ENCODE data around the gene ITGB8.

Gene ITGB8

DNA sequence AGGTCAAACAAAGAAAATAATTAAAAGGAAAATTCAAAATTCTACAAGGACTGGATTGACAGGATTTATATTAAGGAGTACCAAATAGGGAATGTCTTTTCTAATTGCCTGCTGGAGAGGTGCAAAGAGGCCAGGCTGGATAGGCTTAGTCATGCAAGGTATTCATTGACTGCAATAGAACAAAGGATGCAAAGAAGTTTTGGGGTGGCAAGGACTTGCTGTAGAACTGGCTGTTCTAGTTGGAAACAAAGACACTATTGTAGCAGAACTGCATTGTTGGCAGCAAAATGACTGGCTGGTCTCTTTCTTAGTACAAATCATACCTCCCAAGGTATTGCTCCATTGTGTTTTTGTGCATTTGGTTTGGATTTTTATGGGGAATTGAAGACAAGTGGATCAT lies 10.1 kb downstream of the ITGB8 start:
- DNase-seq (ENCODE audit: low read depth), result no peak

DNA sequence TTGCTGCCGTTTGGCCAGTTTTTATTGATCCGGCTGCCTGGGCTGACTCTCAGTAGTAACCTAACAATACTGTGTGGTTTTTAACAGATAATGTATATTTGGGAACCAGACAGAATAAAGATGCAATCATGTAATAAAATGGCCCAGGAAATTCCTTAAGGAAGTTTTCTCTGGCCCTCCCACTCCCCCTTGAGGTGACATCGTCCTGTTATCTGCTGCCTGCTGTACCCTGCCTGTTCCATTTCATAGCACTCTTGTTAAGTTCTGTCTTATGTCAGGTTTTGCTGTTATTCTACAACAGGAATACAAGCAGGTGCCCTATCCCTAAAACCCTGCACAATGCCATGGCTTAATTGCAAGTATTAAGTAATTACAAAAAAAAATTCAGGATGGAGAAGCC lies 12.5 kb downstream of the ITGB8 start:
- no peak for DNase-seq (ENCODE audit: low read depth)

DNA sequence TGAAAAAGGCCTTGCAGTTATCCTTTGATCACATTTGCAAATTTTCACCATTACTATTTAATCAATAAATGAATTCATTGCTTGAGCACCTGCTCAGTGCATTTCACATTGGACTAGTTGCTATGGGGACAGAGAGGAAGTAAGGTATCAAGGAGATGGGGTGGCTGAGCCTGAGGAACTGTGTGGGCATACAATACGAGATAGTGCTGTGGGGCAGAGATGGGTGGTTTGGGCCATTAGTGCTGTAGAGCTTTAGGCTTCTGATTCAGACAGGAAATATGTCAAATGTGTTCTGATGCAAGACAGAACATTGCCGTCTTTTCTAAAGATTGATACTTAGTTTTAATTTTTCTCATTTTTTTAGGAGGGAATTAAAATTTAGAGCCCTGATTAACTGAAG lies 13.2 kb downstream of the ITGB8 start:
- DNase-seq (ENCODE audit: low read depth), result no peak

DNA sequence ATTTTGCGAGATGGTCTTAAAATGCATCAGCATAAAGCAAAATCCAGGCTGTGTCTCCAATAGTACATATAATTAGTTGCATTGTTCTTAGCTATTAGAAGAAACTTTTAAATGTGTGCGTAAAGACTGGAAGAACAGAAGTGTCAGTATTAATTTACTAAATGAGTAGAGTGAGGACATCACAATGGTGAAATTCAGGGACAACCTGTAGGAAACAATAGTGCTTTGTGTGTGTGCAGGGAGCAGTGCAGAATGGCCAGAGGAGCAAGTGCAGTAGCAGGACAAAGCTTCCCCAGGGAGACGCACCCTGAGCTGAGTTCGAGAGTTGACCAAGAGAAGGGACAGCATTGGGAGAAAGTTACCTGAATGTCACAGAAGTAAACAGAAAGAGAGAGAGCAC lies 13.7 kb downstream of the ITGB8 start:
- no peak for DNase-seq (ENCODE audit: low read depth)

DNA sequence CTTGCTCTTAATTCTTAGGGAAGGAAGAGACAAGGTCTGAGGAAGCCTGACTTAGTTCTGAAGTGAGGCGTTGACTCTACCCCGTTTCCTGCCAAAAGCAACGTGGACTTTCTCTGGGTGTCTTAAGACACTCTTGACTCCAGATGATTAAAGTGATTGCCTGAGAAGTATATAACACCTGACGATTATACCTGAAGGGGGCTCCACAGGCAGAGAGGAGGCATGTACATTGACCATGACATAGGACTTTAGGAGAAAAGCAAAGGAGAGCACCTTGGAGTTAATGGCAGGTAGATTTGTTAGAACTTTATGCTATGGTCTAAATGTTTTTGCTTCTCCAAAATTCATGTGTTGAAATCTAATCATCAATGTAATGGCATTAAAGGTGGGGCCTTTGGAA lies 15.9 kb downstream of the ITGB8 start:
- DNase-seq (ENCODE audit: low read depth), result no peak

DNA sequence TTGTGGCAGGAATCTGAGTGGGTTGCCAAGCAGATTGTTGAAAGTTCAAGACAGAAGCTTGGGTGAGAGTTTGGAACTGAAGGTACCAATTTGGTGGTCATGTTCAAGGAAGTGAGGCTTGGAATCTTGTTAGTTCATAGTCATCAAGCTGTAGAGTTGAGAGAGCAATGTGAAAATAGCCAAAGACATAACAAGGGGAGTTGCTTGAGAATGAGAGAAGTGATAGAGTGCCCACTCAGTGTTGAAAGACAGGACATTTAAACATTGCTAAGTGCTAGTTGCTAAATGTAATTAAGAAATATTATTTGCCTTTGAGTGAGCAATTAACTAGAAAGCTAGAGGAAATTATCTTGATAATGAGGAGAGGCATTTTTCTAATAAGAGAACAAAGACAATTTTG lies 17.0 kb downstream of the ITGB8 start:
- DNase-seq (ENCODE audit: low read depth), result no peak

DNA sequence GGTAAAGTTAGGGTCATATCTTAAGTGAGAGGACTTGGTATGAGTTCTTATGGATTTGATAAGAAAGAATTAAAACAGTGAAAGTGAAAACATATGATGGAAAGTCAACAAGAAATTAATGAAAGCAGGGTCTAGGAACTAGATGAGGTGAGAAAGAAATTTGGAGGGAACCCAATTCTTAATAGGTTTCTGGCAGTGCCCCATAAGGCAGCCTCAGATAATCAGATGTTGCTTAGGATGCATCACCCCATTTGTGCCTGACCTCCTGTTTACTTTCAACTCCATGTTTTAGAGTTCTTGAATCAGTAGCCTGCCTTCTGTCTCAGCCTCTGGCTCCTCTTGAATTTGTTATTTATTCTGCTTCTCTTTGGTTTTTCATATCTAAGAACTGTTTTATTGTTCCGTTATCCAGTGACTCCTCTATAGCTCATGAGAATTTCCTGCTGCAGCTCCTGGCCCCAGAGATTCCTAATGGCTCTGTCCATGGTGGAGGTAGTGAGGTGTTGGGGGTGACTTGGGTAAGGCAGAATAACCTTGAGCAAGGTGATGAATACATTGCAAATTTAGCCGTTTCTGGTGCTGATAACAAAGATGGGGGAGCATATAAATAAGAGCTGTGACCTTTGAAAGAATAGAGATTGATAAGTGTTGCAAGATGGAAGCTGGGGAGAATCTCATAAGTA lies 17.6 kb downstream of the ITGB8 start:
- DNase-seq (ENCODE audit: low read depth), result no peak

DNA sequence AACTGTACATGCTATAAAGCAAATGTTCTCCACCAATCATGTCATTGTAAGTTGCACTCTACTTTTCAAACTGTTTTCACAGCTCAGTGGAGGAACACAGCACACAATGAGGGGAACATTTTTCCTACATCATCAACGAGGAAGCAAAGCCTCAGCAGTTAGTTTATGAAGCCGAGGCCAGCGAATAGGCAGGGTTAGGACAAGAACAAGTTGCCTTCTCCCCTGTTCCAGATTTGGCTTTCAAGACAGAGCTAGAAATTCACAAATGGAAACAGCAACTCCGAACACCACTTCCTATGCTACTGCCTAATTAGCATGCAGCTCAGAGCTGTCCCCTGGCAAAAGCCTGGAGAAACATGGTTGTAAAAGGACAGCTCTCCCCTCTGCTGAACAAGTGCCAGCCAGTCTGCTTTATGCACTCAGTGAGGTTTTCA lies 19.8 kb downstream of the ITGB8 start:
- no peak for DNase-seq (ENCODE audit: low read depth)

DNA sequence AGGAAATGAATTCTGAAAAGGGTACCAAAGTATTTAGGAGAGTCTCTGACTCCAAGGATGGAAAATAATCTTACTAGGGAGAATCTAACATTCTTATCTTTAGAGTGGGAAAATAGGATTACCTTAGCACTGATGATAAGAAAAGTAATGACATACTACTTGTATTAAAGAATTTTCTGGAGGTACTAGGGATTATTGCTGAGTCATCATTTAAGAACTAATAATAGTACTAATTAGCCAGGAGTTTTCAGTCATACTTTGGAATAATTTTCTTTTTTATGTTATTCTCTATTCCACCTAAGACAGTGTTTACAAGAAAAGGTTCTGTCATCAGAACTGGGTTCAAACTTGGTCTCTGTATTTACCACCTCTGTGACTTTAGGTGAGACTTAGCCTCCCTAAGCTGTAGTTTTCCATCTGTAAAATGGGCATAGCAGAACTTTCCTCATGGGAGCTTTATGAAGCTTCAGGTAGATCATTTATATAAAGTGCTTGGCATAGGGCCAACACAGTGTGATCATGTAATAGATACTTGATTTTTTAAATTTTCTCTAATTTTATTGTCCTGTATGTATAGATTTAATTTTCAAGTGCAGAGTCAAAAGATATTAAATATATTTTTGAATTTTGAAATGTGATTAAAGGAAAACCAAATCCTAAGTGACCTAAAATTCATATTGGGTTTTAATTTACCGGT lies 20.4 kb downstream of the ITGB8 start:
- DNase-seq (ENCODE audit: low read depth), result no peak

DNA sequence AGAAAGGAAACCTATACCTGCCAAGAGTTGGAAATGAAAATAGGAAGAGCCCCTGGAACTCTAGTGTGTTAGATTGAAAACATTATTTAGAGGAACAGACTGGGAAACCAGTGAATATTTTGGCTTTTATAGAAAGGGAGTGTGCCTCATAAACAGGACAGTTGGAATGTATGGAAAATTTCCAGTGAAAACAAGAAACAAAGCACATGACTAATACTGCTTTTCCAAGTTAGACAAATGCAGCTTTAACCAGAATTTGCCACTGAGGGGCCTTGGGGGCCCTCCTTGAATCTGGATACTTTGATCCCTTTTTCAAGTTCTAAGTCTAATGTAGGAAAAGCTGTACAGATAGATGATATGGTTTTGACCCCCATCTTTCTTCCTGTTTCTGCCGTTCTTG lies 21.2 kb downstream of the ITGB8 start:
- DNase-seq (ENCODE audit: low read depth), result no peak

DNA sequence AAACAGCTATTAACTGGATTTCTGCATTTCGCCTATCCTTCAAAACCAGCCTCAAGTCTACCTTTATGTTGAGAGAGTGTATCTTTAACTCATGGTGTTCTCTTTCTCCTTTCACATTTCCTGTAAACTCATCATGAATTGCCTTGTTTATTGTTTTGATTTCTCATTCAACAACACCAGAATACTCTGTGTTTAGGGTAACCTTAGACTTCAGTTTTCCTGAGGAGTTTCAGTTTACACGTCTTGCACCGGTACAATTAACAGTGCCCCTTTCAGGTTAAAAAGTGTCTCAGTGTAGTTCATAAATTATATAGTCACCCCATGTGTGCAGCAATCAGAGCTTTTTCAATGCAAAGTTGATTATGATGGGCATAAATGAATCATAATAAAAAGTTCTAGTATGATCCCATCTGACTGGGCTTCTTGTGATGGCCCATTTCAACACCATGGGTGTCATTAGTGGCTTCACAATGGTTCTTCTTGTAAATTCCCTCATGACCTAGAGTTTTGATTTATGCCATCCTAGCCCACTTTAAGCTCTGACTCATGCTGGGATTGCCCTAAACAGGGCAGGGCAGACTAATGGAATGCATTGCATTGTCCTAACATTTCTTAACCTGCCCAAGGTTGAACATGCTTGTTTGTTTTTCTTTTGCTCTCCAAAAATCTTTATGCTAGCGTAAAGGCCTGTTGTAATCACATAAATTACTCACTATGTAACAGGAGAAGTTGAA lies 22.0 kb downstream of the ITGB8 start:
- DNase-seq (ENCODE audit: low read depth), result peak; percentile 15

DNA sequence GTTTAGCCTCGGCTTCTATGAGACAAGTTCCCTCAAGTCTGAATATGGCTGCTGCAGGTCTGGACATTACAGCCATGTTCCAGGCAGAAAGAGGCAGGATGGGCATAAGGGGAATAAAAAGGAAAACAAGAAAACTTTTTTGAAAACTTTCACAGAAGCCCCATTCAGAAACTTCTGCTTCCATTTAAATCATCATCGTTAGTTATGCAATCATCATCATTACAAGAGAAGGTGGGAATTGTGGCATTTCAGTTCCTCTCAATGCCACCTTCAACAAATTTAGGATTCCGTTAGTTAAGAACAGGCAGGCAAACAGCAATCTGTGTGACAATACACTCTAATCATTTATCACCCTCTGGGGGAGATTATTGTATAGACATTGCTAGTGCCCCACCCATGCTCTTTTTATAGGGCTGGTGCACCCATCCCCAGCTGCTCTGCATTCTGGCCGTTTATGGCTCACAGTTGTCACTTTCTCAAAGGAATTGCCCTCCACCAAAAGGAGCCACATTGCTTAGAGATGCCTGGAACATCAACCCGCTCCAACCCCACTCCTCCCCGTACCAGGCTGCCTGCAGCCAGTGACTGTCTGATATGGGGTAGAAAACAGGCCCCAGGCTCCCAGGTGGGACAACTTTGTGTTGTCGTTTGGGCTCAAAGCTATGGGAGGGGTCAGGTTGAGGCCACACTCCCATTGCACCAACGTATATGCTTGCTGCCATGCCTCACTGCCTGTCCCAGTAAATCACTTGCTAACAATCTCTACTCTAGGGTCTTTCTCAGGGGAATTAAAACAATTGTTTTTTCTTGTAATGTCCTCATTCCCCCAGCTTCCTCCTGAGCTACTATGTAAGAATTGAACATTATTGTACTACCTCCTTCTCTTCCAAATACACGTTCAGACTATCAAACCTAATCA lies 24.2 kb downstream of the ITGB8 start:
- no peak for DNase-seq (ENCODE audit: low read depth)

DNA sequence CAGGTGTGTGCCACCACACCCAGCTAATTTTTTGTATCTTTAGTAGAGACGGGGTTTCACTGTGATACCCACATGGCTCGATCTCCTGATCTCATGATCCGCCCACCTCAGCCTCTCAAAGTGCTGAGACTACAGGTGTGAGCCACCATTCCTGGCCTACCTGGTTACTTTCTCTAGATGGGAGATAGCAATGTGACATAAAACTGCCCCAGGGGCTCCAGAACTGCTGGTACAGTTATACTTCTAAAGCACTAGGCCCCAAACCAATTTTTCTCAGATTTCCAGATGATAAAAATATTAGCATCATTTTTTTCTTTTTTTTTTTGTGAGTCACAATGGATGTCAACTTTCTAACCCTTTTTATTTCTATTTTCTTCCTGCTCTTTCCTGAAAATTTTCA lies 27.4 kb downstream of the ITGB8 start:
- DNase-seq (ENCODE audit: low read depth), result no peak

DNA sequence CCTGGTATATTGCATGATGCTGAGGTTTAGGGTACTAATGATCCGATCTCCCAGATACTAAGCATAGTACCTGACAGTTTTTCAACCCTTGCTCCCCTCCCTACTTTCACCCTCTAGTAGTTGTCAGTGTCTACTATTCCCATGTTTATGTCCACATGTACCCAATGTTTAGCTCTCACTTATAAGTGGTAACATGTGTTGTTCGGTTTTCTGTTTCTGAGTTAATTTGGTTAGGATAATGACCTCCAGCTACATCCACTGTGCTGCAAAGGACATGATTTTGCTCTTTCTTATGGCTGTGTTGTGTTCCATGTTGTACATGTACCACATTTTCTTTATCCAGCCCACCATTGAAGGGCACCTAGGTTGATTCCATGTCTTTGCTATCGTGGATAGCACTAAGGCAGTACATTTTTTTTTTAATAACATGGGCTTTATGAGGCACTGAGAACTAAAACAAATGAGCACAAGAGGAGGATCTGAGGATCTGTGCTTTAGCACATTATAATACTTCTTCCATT lies 28.1 kb downstream of the ITGB8 start:
- DNase-seq (ENCODE audit: low read depth), result no peak

DNA sequence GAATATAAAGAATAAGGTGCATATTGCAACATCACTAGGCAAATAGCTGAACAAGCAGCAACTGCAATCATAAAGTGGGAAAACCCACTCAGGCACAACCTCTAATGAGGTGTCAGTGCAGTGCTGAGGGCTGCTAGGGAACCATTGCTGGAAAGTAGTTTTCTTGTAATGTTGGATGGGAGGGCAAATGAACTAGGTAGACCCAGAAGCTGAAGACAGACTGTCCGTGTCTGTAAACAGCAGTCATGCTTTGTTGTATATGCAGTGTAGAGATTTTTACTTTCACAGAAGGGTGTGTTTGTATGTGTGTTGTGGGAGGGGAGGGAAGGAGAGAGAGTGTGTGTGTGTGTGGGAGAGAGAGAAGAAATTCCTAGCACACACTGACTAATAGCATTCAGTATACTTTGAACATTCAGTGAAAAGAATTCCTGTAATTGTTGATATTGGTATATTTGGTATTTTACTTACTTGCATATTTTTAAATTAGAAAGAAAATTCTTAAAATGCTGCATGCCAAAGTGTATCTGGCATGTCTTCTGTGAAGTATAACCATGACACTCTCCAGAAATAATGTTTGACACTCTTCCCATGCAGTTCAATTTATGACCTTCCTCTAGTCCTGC lies 28.8 kb downstream of the ITGB8 start:
- no peak for DNase-seq (ENCODE audit: low read depth)

DNA sequence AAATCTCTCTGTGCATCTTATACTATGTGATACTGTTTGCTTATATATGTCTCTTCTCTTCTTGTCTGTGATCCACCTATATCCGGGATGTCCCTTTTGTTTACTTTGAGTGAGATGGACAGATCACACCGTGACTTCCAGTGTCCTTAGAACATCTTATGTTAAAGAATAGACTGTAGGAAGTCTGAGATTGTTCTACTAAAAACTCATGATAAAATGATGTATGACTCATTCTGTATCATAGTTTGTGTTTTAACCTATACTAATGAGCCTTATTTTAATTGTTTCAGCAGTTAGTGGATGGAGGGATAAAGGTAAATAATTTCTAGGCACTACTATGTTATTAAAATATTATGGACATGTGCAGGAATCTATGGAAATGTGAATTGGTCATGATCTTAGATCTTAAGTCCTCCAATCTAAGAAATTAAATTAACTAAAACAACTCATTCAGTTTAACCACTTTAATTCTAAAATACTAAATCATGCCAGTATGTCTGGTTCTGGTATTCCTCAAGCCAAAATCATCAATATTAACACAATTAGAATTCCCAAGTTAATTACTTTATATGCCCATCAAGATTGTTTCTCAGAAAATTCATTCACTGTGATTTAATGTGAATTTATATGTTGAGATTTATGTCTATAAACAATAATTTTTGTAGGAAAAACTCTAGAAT lies 32.0 kb downstream of the ITGB8 start:
- DNase-seq (ENCODE audit: low read depth), result no peak

DNA sequence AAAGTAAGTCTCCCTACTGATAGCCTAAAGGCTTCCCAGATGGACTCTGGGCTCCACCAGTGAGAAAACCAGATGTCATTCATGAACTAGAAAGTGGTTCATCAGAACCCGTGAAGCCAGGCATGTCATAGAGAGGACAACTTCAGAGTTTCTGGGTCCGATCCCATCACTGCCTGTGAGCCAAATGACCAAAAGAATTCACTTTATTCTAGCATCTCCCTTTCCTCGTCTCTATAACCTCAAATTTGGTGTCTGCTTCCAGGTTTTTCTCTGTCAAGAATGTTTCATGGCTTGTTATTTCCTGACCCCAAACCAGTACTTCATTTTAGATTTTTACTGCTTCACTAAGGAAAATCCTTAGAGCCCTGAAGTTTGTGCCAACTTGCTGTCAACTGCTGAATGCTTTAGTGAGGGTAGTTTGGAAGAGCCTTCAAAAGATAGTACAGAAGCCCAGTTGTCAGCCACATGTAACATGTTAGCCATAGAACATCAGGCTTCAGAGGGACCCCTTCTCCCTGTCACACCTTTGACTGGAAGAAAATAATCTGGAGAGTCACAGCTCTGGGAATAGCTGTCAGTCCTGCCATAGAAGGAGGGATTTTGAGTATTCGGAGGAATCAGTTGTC lies 34.0 kb downstream of the ITGB8 start:
- no peak for DNase-seq (ENCODE audit: low read depth)

DNA sequence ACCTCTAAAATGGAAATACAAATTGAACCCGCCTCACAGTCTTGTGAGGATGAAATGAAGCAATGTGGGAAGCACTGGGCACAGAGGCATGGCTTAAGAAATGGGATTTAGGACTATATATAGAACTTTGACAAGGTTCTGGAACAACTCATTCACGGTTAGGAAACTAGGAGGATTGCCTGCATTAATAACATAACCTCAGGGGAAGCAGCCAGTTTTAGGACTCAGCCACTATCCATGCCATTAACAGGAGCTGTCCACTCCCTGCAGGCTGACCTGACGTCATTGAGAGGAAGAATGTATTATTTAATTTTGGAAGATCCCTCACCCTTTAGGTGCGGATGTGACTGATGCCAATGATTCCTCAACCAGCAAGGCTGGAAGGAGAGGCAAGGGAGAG lies 34.8 kb downstream of the ITGB8 start:
- no peak for DNase-seq (ENCODE audit: low read depth)

DNA sequence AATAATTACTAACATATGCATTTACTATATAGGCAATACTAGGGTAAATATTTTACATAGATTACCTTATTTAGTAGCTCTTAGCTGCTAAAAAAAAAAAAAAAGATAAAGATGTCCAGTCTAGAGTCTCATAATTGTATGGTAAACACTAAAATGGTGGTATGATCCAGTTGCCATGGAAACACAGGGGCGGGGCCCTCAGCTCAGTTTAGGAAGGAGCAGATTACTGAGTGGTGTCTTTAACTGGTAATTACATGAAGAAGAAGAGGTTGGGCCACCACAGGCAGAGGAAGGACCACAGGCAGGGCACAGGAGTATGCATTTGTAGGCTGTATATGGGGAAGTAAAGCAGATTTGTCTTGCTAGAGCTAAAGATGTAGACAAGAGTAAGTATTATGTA lies 43.7 kb downstream of the ITGB8 start:
- no peak for DNase-seq (ENCODE audit: low read depth)

DNA sequence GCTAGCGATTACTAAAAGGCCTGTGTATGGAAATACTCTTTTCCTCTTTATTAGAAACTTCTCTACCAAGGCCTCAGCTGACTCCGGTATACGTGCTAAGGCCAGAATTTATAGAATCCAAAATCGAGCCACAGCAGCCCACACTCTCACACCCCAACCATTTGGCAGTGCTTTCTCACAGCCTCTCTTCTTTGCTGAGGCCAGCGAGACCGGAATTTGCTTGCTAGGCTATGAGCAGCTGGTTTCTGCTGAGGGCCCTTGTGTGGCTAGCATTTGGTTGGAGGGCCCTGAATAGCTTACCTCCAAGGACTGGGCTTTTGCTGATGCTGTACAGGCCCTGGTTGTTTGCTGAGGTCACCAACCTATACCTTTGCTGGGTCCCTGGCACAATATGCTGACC lies 46.1 kb downstream of the ITGB8 start:
- DNase-seq (ENCODE audit: low read depth), result no peak
